ENCODE data around the gene REM1.

The REM1 gene

DNA sequence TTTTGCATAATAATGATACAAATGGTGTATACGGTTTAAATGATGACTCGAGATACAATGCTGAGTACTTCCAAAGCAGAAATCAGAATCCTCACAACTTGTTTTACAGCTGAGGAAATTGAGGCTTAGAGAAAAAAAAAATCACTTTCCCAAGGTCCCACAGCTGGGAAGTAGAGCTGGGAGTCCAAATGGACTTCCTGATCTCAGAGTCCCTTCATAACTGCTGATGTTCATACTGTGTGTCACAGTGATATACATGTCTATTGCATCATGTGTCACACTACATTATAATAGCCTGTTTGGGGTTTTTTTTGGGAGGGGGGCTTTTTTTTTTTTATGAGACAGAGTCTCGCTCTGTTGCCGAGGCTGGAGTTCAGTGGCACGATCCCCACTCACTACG lies 47.6 kb downstream of the REM1 start:
- DNase-seq (ENCODE audit: low spot score): no peak

DNA sequence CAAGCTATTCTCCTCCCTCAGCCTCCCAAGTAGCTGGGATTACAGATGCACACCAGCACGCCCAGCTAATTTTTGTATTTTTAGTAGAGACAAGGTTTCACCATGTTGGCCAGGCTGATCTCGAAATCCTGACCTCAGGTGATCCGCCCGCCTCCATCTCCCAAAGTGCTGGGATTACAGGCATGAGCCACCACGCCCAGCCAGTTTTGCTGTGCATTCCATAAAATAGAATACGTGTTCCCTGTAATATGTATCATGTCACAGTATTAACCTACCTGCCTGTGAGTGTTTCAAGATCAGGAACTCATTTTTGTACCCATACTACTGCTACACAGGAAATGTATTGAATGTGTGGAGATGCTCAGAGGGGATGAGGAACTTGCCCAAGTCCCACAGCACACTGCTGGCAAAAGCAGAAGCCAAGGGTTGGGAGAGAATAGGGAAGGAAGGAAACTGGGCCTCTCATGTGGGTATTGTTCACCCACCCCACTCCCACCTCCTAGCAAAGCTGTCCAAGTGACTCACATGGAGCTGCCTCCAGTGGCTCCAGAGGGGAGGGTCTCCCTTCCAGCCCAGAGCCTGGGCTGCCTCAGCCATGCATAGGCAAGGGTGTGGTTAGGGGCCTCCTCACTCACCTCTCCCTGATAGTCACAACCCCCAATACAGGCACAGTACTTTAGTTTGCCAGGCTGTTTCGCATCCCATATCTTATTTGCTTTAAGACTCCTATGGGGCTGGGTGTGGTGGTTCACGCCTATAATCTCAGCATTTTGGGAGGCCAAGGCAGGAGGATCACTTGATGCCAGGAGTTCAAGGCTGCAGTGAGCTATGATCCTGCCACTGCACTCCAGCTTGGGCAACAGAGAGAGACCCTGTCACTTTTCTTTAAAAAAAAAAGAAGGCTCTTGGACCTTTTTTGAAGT lies 48.5 kb downstream of the REM1 start:
- no peak for DNase-seq (ENCODE audit: low spot score)

- DNase-seq (ENCODE audit: low spot score): no peak
Measured at GRCh38 chr20:31527266-31527665, 52.2 kb downstream of the REM1 start.

All from SK-N-DZ (cell line).